SH-SY5Y (cell line): ENCODE data around the gene CREM.

Experiments
- GATA2 ChIP-seq: IDR thresholded peaks from 2 replicates; pipeline ENCODE4 v1.6.1; 2011; ENCODE audit warnings: mild to moderate bottlenecking, low read depth, low read length
- GATA3 ChIP-seq: IDR thresholded peaks from 2 replicates; pipeline ENCODE4 v1.6.1; 2011; ENCODE audit warnings: low read depth, mild to moderate bottlenecking, low read length, moderate library complexity

- TF ChIP-seq GATA2 (no peak), GATA3 (no peak)
These were observed 107.4 kb downstream of the CREM start for GRCh38 chr10:35234073-35234472.
